Panc1 (cell line): ENCODE measurements around the gene DISP1.

ENCODE experiments used
- CTCF ChIP-seq: fragments of 450-650 bp; IDR thresholded peaks from 2 replicates; pipeline ENCODE4 v1.5.1; 2017; ENCODE audit warnings: mild to moderate bottlenecking
- POLR2AphosphoS5 ChIP-seq: IDR thresholded peaks from 2 replicates; pipeline ENCODE4 v1.6.1; 2012; ENCODE audit warnings: mild to moderate bottlenecking, low read depth, low read length, moderate library complexity

- TF ChIP-seq POLR2AphosphoS5 (no peak), CTCF (no peak)
These were observed 13.8 kb upstream of the DISP1 start for GRCh38 chr1:222801067-222801466.
